ENCODE data around the gene HLF. TPM values are rescaled to one million over a fixed set of nuclear protein-coding genes. Genes with fewer than 3 reads are reported as not detected.

HLF gene
- total and polyA plus RNA-seq, 2 donors (not counting 3 experiments of a cell fraction or from before 2014, with no cell fraction given), result not detected

GRCh38 chr17:55354010-55354409 is 89.2 kb downstream of the HLF start:
- ChIA-PET CTCF (interaction anchor here (0.9 to 6.0 kb wide), 7 partner anchors 9 to 361 kb away, joined by 3 to 82 read pairs (median 6); partner anchors contain the start of gene SMIM36), POLR2A (no interaction called here)
- no peaks in the 10 kb centered on the region for H3K36me3 ChIP-seq (ENCODE audit: control insufficient read depth in 2 of 2, extremely low read depth in 1 of 2, insufficient read depth in 2 of 2, low read length in 2 of 2)
- dilution Hi-C loops (cut with MboI; ENCODE audit: extremely low pct_ligation_motif_present, low sequenced_read_pairs) (loop anchor here (10.0 kb wide), 1 partner anchor 161 kb away; the partner anchor contains the start of gene SMIM36), intact Hi-C loops (cut with micrococcal nuclease) (no loop called here)
- DNase-seq (ENCODE audit: low read depth, low spot score) (no peak), FAIRE-seq (no peak)
- BruUV-seq (replicated peaks), result no TSS peak
- TF ChIP-seq POLR2AphosphoS5 (IDR thresholded peaks at IDR 0.05; ENCODE audit: insufficient read depth, low read depth, low read length) (no peak), JUN (IDR thresholded peaks at IDR 0.05; ENCODE audit: borderline replicate concordance, insufficient read depth, insufficient read length, low read depth) (no peak), FOS (IDR thresholded peaks at IDR 0.05; ENCODE audit: borderline replicate concordance, insufficient read depth, low read length) (no peak)
- H3K9ac ChIP-seq (replicated peaks; ENCODE audit: extremely low read depth, insufficient read depth, low read length), result no peak overlapping the region
- no peaks in the 10 kb centered on the region for H3K9me1 ChIP-seq (replicated peaks; ENCODE audit: control insufficient read depth, extremely low read depth, insufficient read depth, low read length)
- H3K9me3 ChIP-seq (replicated peaks; ENCODE audit: control insufficient read depth, insufficient read depth, low read length), result no peaks in the 10 kb centered on the region
- no peaks in the 10 kb centered on the region for H4K20me1 ChIP-seq (replicated peaks; ENCODE audit: control insufficient read depth, extremely low read depth, insufficient read depth, low read length)
- H2AFZ ChIP-seq (ENCODE audit: low read depth, low read length), result no peak overlapping the region
- H3K4me1 ChIP-seq (ENCODE audit: control insufficient read depth, extremely low read depth, insufficient read depth, low read length), result no peaks in the 10 kb centered on the region
- no peak overlapping the region for H3K27ac ChIP-seq (ENCODE audit: insufficient read depth, low read depth, low read length)
- H3K27me3 ChIP-seq (ENCODE audit: control insufficient read depth in 2 of 2, insufficient read depth in 2 of 2, low read length in 2 of 2), result peaks cover 0 to 6% of the 10 kb centered on the region in 2 experiments
- no peak overlapping the region for H3K4me3 ChIP-seq (replicated peaks in 1 of 3; ENCODE audit: insufficient read depth in 1 of 3, low read depth in 1 of 3, low read length in 3 of 3)
- H3K4me2 ChIP-seq (ENCODE audit: insufficient read depth, low read length), result no peak overlapping the region
- no peaks in the 10 kb centered on the region for H3K79me2 ChIP-seq (ENCODE audit: control insufficient read depth, insufficient read depth, low read length)

GRCh38 chr17:55354941-55355340 is 90.2 kb downstream of the HLF start:
- CTCF ChIA-PET, result interaction anchor here (0.8 to 6.0 kb wide), 12 partner anchors 8 to 362 kb away, joined by 3 to 82 read pairs (median 4); partner anchors contain the start of gene SMIM36
- H3K9me3 ChIP-seq (replicated peaks; ENCODE audit: control insufficient read depth, insufficient read depth, low read length), result no peaks in the 10 kb centered on the region
- FAIRE-seq, result no peak
- H2AFZ ChIP-seq (ENCODE audit: low read depth, low read length), result no peak overlapping the region
- dilution Hi-C loops (cut with MboI; ENCODE audit: extremely low pct_ligation_motif_present, low sequenced_read_pairs) (loop anchor here (10.0 kb wide), 1 partner anchor 160 kb away; the partner anchor contains the start of gene SMIM36), intact Hi-C loops (cut with micrococcal nuclease) (no loop called here)
- no peaks in the 10 kb centered on the region for H3K4me1 ChIP-seq (ENCODE audit: control insufficient read depth, extremely low read depth, insufficient read depth, low read length)
- BruUV-seq (replicated peaks), result no TSS peak
- POLR2A ChIA-PET, result no interaction called here
- peaks cover 0 to 6% of the 10 kb centered on the region in 2 experiments for H3K27me3 ChIP-seq (ENCODE audit: control insufficient read depth in 2 of 2, insufficient read depth in 2 of 2, low read length in 2 of 2)
- no peaks in the 10 kb centered on the region for H3K79me2 ChIP-seq (ENCODE audit: control insufficient read depth, insufficient read depth, low read length)
- DNase-seq (ENCODE audit: low read depth, low spot score), result no peak
- no peaks in the 10 kb centered on the region for H3K9me1 ChIP-seq (replicated peaks; ENCODE audit: control insufficient read depth, extremely low read depth, insufficient read depth, low read length)
- H3K4me3 ChIP-seq (replicated peaks in 1 of 3; ENCODE audit: insufficient read depth in 1 of 3, low read depth in 1 of 3, low read length in 3 of 3), result no peak overlapping the region
- H3K36me3 ChIP-seq (ENCODE audit: control insufficient read depth in 2 of 2, extremely low read depth in 1 of 2, insufficient read depth in 2 of 2, low read length in 2 of 2), result no peaks in the 10 kb centered on the region
- no peak overlapping the region for H3K9ac ChIP-seq (replicated peaks; ENCODE audit: extremely low read depth, insufficient read depth, low read length)
- no peak for TF ChIP-seq POLR2A (IDR thresholded peaks at IDR 0.05; ENCODE audit: low read depth, low read length)
- TF ChIP-seq FOS (IDR thresholded peaks at IDR 0.05; ENCODE audit: borderline replicate concordance, insufficient read depth, low read length), result no peak
- TF ChIP-seq EZH2 (IDR thresholded peaks at IDR 0.05; ENCODE audit: borderline replicate concordance, low read depth, low read length, severe bottlenecking), result no peak
- TF ChIP-seq MYC (IDR thresholded peaks at IDR 0.05; ENCODE audit: low read depth, low read length), result no peak
- TF ChIP-seq JUN (IDR thresholded peaks at IDR 0.05; ENCODE audit: borderline replicate concordance, insufficient read depth, insufficient read length, low read depth), result no peak
- TF ChIP-seq MAX (IDR thresholded peaks at IDR 0.05; ENCODE audit: insufficient read depth, insufficient read length), result no peak
- TF ChIP-seq GATA2 (IDR thresholded peaks at IDR 0.05; ENCODE audit: insufficient read depth, insufficient read length, low read depth, low read length), result no peak
- no peak for TF ChIP-seq POLR2AphosphoS5 (IDR thresholded peaks at IDR 0.05; ENCODE audit: insufficient read depth, low read depth, low read length)
- TF ChIP-seq, protein P1, sequence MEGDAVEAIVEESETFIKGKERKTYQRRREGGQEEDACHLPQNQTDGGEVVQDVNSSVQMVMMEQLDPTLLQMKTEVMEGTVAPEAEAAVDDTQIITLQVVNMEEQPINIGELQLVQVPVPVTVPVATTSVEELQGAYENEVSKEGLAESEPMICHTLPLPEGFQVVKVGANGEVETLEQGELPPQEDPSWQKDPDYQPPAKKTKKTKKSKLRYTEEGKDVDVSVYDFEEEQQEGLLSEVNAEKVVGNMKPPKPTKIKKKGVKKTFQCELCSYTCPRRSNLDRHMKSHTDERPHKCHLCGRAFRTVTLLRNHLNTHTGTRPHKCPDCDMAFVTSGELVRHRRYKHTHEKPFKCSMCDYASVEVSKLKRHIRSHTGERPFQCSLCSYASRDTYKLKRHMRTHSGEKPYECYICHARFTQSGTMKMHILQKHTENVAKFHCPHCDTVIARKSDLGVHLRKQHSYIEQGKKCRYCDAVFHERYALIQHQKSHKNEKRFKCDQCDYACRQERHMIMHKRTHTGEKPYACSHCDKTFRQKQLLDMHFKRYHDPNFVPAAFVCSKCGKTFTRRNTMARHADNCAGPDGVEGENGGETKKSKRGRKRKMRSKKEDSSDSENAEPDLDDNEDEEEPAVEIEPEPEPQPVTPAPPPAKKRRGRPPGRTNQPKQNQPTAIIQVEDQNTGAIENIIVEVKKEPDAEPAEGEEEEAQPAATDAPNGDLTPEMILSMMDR (IDR thresholded peaks at IDR 0.05; ENCODE audit: extremely low read depth in 1 of 2, insufficient read depth in 1 of 2, low read depth in 1 of 2, low read length in 2 of 2), result no peak
- no peaks in the 10 kb centered on the region for H4K20me1 ChIP-seq (replicated peaks; ENCODE audit: control insufficient read depth, extremely low read depth, insufficient read depth, low read length)
- H3K4me2 ChIP-seq (ENCODE audit: insufficient read depth, low read length), result no peak overlapping the region
- H3K27ac ChIP-seq (ENCODE audit: insufficient read depth, low read depth, low read length), result no peak overlapping the region

Measured in endothelial cell of umbilical vein (primary cell).